Activated naive CD8-positive, alpha-beta T cell treated with anti-CD3 and anti-CD28 coated beads, Interleukin-2, amount 50 U/mL, for 24 hours (primary cell): ENCODE measurements around the gene RAD18.

ENCODE experiments used
- ATAC-seq: fragments of 150-1000 bp; cut with Tn5 transposase; one replicate; pipeline ENCODE4 v1.10.0; 2021
- DNase-seq: peaks from one replicate; pipeline ENCODE4 v3.0.0; 2021
- H3K27ac Mint-ChIP-seq: one replicate; pipeline ENCODE4 v1.8.0; 2021; ENCODE audit warnings: mild to moderate bottlenecking, mixed read lengths
- H3K27me3 Mint-ChIP-seq: one replicate; pipeline ENCODE4 v1.8.0; 2021; ENCODE audit warnings: mixed read lengths
- H3K36me3 Mint-ChIP-seq: one replicate; pipeline ENCODE4 v1.8.0; 2021; ENCODE audit warnings: low read depth, mixed read lengths
- H3K4me1 Mint-ChIP-seq: one replicate; pipeline ENCODE4 v1.8.0; 2021; ENCODE audit warnings: mixed read lengths
- H3K4me3 Mint-ChIP-seq: one replicate; pipeline ENCODE4 v1.8.0; 2021; ENCODE audit warnings: mild to moderate bottlenecking, moderate library complexity, mixed read lengths
- H3K9me3 Mint-ChIP-seq: one replicate; pipeline ENCODE4 v1.8.0; 2021; ENCODE audit warnings: mixed read lengths

RAD18 gene, protein sequence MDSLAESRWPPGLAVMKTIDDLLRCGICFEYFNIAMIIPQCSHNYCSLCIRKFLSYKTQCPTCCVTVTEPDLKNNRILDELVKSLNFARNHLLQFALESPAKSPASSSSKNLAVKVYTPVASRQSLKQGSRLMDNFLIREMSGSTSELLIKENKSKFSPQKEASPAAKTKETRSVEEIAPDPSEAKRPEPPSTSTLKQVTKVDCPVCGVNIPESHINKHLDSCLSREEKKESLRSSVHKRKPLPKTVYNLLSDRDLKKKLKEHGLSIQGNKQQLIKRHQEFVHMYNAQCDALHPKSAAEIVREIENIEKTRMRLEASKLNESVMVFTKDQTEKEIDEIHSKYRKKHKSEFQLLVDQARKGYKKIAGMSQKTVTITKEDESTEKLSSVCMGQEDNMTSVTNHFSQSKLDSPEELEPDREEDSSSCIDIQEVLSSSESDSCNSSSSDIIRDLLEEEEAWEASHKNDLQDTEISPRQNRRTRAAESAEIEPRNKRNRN

DNA sequence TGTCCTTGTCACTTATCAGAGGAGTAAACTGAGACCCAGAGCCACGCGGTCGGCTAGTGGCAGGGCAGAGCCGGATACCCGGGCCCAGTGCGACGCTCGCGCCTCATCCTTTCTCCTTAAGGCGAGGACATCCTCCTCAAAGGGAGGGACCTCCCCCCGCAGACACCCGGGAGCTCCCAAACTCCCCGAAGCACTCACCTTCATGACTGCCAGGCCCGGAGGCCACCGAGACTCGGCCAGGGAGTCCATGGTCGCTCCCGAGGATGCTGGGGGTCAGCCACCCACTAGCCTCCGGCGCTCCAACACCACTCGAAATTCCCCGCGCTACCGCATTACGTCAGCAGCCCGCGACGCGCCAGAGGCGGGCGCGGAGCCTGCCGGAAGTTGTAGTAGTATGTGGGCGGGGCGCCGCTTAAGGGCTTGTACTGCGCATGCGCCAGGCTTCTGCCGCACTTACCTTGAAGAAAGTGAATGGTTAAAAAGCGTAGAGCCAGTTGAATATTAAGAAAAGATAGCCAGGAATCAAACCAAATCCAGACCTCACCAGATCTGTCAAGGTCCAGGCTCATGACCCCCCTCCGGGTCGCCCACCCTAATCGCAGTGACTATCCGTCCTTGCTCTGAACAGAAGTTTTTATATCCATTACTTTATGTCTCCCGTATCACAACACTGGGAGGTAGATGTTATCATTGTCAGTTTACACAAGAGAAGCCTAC, at the start of gene RAD18:
Gene RAD18, minus strand, starts transcription at position 336 of the 717 bp plus-strand sequence. Its CDS starts 87 bp downstream, at position 249.
- peaks cover 23% of the 10 kb centered on the region for H3K36me3 Mint-ChIP-seq
- H3K9me3 Mint-ChIP-seq: no peaks in the 10 kb centered on the region
- H3K27me3 Mint-ChIP-seq: peaks cover 6% of the 10 kb centered on the region
- ATAC-seq (peak; percentile 89), DNase-seq (peak; percentile 94)
- H3K4me3 Mint-ChIP-seq: peak within 1 kb of the TSS; percentile 83
- H3K4me1 Mint-ChIP-seq: peaks cover 38% of the 10 kb centered on the region
- peak within 1 kb of the TSS; percentile 95 for H3K27ac Mint-ChIP-seq

DNA sequence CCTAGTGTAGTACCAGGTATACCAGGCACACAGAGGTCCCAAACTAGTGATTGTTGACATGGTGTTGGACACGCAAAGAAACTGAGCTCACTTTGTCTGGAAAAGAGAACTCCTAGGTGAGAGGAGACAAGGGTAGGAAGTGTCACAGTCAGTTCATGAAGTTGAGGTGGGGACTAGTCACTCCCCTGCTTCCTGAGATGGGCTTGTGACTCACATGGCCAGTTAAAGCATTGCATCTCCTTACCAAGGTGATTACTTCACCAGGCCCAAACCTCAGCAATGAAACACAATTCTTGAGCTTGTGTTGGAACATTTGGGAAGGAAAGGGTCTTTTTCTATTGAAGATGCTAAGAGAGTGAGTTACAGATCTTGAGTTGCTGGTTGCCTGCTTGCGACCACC, 49.2 kb upstream of the RAD18 start:
- Mint-ChIP-seq H3K27ac (no peak overlapping the region), H3K27me3 (no peaks in the 10 kb centered on the region), H3K9me3 (no peaks in the 10 kb centered on the region), H3K4me3 (no peak overlapping the region), H3K4me1 (peaks cover 6% of the 10 kb centered on the region), H3K36me3 (no peaks in the 10 kb centered on the region)
- ATAC-seq (peak; percentile 49), DNase-seq (no peak)

DNA sequence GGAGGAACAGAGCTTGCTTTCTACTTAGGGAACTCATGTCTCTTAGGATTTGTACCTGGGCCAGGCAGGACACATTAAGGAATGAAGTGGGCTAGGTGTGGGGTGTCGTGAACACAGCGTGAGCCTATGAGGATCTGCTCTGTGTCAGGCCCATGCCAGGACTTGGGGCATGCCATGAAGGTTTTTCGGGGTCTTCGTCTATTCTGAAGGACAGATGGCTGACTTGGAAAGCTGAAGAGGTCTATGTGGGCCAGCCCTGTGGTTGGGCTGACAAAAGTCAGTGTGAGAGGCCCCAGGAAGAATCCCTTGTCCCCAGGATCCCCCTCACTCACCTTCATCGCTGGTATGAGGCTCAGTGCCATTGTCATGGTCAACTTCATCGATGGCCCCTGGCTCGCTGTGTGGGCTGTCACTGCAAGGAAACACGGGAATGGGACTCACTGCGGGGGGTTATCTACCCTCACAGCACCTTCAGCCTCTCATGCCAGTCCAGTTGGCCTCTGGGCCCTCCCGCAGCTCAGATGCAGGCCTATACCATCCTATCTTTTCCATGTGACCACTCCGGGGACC, 46.8 kb upstream of the RAD18 start:
- Mint-ChIP-seq H3K4me1 (peaks cover 6% of the 10 kb centered on the region), H3K27ac (no peak overlapping the region), H3K9me3 (no peaks in the 10 kb centered on the region), H3K27me3 (no peaks in the 10 kb centered on the region), H3K36me3 (no peaks in the 10 kb centered on the region), H3K4me3 (no peak overlapping the region)
- no peak for DNase-seq
- ATAC-seq: no peak

DNA sequence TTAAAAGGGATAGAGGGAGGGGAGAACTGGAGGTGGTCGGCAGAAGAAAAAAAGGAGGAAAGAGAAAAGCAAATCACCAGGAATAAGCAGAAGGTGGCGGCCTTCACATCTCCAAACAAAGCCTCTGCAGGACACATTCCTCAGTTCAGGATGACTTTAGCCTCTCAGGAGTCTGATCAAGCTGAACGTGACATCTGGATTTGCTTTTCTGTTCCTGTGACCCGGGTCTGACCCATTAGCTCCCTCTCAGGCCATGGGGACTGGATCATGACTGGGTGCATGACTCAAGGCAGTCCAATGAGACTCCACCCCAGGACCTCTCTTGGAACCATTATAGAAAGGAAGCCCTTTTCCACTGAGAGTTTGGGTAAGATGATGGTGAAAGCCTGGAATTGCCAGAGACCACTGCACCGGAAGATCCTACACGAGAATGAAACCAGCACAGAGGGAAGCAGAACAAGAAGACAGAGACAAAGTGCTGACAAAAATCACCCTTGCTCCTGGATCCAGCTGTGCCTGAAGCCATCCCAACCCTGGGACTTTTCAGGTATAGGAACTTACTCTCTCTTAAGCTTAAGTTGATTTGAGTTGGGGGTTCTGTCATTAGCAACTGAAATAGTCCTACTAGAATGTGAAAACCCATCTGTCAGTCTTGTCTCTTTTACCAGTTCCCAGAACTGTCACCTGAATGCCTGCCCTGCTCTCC, 45.4 kb upstream of the RAD18 start:
- ATAC-seq (no peak), DNase-seq (no peak)
- no peak overlapping the region for H3K4me3 Mint-ChIP-seq
- H3K9me3 Mint-ChIP-seq: no peaks in the 10 kb centered on the region
- H3K27me3 Mint-ChIP-seq: no peaks in the 10 kb centered on the region
- H3K4me1 Mint-ChIP-seq: peaks cover 6% of the 10 kb centered on the region
- no peaks in the 10 kb centered on the region for H3K36me3 Mint-ChIP-seq
- H3K27ac Mint-ChIP-seq: no peak overlapping the region

DNA sequence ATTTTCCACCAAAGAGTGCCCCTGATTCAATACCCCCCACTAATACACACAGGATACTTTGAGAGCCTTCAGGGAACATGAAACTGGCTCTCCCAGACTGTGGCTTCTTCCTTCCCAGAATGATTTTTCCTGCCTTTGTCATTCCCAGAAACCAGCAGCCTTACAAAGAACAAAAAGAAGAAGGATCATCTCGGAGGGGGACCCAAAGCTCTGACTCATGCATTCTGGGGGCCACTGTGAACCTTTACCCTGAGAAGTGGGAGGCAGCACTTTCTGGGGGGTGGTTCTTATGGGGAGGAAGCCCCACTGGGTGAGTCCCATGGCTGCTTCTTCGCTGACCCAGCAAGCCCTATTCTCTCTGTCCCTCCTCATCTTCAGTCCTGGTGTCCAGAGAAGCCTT, 44.7 kb upstream of the RAD18 start:
- Mint-ChIP-seq H3K27ac (no peak overlapping the region), H3K4me3 (no peak overlapping the region), H3K36me3 (no peaks in the 10 kb centered on the region), H3K4me1 (peaks cover 6% of the 10 kb centered on the region), H3K9me3 (no peaks in the 10 kb centered on the region), H3K27me3 (no peaks in the 10 kb centered on the region)
- ATAC-seq (no peak), DNase-seq (no peak)

DNA sequence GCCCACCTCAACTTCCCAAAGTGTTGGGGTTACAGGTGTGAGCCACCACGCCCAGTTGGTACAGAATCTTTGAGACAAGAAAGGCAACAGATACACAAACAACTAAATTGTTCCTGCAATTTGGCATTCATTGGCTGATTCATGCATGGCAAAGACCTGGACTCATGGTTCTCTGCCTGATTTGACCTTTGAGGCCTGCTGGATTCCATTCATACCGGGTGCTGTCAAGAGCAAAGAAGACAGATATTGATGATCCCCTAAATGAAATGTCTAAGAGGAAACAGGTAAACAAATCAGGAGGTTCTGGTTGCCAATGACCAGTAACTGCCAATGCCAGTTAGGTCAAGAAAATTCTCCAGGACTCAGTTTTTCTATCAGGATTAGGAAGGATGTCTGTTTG, 43.9 kb upstream of the RAD18 start:
- DNase-seq: no peak
- no peaks in the 10 kb centered on the region for H3K9me3 Mint-ChIP-seq

DNA sequence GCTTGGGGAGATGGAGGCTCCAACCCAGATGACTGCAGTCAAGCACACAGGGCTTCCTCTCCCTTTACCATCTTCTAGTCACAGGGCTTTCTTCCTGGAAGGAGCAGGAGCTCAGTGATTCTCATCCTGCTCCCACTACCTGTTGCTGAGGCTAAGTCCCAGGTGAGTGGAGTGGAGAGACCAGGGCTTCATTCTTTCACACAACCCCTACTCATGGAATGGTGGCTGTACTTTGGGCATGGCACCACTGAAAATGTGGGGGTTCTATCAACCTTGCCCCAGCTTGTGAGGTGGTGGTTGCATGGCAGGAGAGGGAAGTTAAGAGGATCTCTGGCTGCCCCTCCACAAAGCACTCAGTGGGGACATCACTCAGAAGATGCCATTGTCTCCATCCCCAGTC, 36.8 kb upstream of the RAD18 start:
- ATAC-seq: no peak
- Mint-ChIP-seq H3K4me3 (no peak overlapping the region), H3K36me3 (no peaks in the 10 kb centered on the region), H3K4me1 (no peaks in the 10 kb centered on the region), H3K9me3 (no peaks in the 10 kb centered on the region), H3K27ac (no peak overlapping the region), H3K27me3 (no peaks in the 10 kb centered on the region)
- DNase-seq: no peak

More for the DNA sequence above, 43.9 kb upstream of the RAD18 start:
- Mint-ChIP-seq H3K4me3 (no peak overlapping the region), H3K4me1 (peaks cover 1% of the 10 kb centered on the region), H3K36me3 (no peaks in the 10 kb centered on the region), H3K27me3 (no peaks in the 10 kb centered on the region), H3K27ac (no peak overlapping the region)
- ATAC-seq: no peak

DNA sequence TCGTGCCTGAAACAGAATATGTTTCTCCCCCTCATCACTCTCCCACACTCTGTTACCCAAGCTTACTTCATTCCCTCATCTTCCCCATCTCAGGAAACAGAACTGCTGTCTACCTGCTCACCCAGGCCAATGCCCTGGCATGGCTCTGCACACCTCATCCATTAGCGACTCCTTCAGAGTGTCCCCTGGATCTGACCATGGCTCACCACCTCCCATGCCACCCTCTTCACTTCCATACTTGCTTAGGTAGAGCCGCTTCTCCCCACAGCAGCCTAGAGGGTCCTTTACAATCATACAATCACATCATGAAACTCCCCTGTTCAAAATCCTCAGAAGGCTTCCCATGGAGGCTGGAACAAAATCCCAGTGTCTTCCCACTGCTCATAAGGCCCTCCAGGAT, 33.9 kb upstream of the RAD18 start:
- no peaks in the 10 kb centered on the region for H3K36me3 Mint-ChIP-seq
- H3K4me1 Mint-ChIP-seq: peaks cover 2% of the 10 kb centered on the region
- no peak overlapping the region for H3K27ac Mint-ChIP-seq
- H3K9me3 Mint-ChIP-seq: no peaks in the 10 kb centered on the region
- no peak overlapping the region for H3K4me3 Mint-ChIP-seq
- ATAC-seq (no peak), DNase-seq (no peak)
- H3K27me3 Mint-ChIP-seq: no peaks in the 10 kb centered on the region

DNA sequence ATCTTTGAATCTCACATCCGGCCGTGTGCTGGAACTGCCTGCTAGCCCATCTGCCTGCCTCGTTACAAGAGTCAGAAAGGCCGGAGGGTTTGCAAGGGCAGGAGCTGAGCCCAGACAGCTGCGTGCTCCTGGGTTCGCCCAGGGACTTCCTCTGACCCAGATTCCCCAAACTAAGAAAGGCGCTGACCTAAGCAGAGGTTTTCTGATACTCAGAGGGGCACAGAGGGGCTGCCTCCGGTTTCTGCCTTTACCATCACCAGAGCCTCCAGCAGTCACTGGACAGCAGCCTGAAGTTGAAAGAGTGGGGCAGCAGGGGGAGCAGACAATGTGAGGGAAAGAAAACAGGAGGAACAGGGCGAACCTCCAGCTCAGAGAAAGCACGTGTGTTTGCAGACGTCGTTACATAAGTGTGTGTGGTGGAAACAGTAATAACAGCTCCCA, 33.4 kb upstream of the RAD18 start:
- Mint-ChIP-seq H3K27ac (no peak overlapping the region), H3K27me3 (no peaks in the 10 kb centered on the region), H3K4me1 (peaks cover 3% of the 10 kb centered on the region), H3K36me3 (no peaks in the 10 kb centered on the region), H3K4me3 (no peak overlapping the region), H3K9me3 (no peaks in the 10 kb centered on the region)
- ATAC-seq (no peak), DNase-seq (no peak)

DNA sequence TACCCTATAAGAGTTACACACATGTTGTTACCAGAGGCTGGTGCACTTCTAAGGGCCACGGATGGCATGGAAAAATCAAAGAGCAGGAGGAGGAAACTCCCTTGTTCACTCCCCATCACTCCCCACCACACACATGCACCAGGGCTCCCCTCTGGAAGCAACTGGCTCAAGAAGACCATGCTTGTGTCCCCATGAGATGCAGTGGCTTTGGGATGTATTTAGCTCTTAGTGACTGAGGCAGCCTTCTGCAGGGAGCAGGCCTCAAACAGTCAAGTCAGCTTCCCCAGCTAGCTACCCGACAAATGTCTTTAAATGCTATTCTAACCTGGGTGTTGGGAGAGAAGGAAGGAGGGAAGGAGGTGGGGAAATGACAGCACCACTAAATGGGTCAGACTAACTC, 32.9 kb upstream of the RAD18 start:
- Mint-ChIP-seq H3K27me3 (no peaks in the 10 kb centered on the region), H3K36me3 (no peaks in the 10 kb centered on the region), H3K4me3 (no peak overlapping the region), H3K4me1 (peaks cover 5% of the 10 kb centered on the region), H3K9me3 (no peaks in the 10 kb centered on the region), H3K27ac (no peak overlapping the region)
- ATAC-seq: no peak
- no peak for DNase-seq

DNA sequence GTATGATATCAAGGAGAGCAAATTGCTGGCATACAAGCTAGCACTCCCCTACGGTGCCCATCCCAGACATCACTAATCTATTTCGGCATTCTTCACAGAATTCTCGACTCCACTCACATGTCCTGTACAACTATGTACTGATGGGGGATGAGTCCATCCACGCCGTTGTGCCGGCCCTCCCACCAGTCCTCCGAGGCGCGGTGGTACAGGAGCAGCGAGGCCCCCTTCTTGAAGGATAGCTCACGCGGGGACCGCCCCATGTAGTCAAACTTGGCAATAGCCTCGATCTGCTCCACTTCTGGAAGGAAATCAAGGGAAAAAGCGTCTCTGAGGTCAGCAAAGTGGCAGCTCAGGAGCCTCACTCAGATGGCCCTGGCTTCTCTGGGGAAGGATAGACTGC, 31.0 kb upstream of the RAD18 start:
- Mint-ChIP-seq H3K4me1 (peaks cover 5% of the 10 kb centered on the region), H3K4me3 (no peak overlapping the region), H3K27ac (no peak overlapping the region), H3K27me3 (no peaks in the 10 kb centered on the region), H3K9me3 (no peaks in the 10 kb centered on the region), H3K36me3 (no peaks in the 10 kb centered on the region)
- DNase-seq (no peak), ATAC-seq (no peak)

DNA sequence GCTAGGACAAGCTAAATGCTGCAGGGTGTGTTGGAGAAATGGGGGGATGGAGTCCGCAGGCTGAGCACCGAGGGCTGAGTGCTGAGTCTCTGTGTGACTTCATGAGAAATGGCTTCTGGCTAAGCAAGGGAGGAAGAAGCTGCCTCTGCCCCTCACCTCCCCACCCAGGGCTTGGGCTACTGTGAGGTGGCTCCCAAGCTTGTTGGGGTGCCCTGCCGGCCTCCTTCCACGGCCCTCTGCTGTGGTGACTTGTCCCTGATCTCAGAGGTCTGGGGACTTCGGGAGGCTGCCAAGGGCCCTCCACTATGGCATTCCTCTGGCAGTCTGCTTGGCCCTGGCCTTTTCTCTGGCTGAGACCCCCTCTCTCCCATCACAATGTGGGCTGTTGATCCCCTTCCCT, 30.1 kb upstream of the RAD18 start:
- Mint-ChIP-seq H3K4me1 (peaks cover 5% of the 10 kb centered on the region), H3K36me3 (no peaks in the 10 kb centered on the region), H3K27me3 (no peaks in the 10 kb centered on the region), H3K27ac (no peak overlapping the region), H3K9me3 (no peaks in the 10 kb centered on the region), H3K4me3 (no peak overlapping the region)
- ATAC-seq (no peak), DNase-seq (no peak)

DNA sequence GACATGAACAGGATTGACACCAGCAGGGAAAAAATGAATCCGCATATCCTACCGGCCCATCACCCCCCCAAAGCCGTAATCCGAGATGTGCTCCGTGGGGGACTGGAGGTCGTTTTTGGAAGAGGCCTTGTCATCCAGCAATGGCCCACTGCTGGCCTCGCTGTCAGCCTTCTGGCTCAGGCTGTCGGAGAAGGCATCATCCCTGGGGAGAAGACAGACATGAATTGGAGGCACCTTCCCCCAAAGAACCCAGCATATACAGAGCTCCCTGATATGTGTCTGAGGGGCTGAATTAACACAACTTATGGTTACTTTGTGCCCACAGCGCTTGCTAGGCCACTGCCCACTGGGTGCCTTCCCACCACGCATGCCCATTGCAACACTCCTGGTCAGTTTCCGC, 29.6 kb upstream of the RAD18 start:
- Mint-ChIP-seq H3K27ac (no peak overlapping the region), H3K27me3 (no peaks in the 10 kb centered on the region), H3K36me3 (no peaks in the 10 kb centered on the region), H3K9me3 (no peaks in the 10 kb centered on the region), H3K4me3 (no peak overlapping the region), H3K4me1 (peaks cover 6% of the 10 kb centered on the region)
- DNase-seq (no peak), ATAC-seq (no peak)

DNA sequence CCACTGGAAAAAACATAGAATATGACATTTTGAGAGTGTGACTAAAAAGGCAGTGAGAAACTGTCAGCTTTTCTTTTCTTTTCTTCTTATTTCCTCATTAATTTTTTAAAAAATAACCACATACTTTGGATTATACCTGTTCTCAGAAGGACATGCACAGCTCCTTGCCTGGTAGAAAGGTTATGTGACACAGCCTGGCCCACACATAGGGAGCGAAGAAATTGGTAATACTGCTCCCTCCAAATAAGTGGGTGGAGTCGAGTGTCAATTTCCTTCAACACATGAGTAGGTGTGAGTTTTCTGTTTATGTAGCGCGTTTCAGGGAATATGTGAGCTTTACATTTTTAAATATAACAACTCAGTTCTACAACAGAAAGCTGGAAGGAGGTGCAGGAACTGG, 28.9 kb upstream of the RAD18 start:
- no peaks in the 10 kb centered on the region for H3K36me3 Mint-ChIP-seq
- no peaks in the 10 kb centered on the region for H3K27me3 Mint-ChIP-seq
- no peaks in the 10 kb centered on the region for H3K9me3 Mint-ChIP-seq
- no peak overlapping the region for H3K27ac Mint-ChIP-seq
- ATAC-seq (peak; percentile 55), DNase-seq (no peak)
- peaks cover 7% of the 10 kb centered on the region for H3K4me1 Mint-ChIP-seq
- H3K4me3 Mint-ChIP-seq: no peak overlapping the region
